Measurements from ENCODE around the gene AFDN.

AFDN gene

DNA sequence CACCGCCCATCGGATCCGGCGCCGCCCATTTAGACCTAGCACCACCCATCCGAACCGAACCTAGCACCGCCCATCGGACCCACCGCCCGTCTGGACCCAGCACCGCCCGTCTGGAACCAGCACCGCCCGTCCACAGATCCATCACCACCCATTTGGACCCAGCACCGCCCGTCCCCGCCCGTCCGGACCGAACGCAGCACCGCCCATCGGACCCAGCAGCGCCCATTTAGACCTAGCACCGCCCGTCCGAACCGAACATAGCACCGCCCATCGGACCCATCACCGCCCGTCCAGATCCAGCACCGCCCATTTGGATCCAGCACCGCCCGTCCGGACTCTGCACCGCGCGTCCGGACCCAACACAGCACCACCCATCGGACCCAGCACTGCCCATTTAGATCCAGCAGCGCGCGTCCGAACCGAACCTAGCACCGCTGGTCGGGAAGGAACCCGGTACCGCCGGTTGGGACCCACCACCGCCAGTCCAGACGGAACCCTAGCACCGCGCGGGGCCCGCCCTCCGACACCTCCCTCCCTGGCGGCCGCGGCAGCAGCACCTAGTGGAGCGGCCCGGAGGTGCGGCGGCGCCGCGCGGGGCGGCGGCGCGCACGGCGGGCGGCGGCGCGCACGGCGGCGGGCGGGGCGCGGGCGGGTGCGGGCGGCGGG, 348 bp upstream of the AFDN start:
- H3K4me1 ChIP-seq (ENCODE audit: control insufficient read depth, insufficient read depth, low read length), result peaks cover 10% of the 10 kb centered on the region
- H3K36me3 ChIP-seq (ENCODE audit: control insufficient read depth, insufficient read depth, low read length), result no peaks in the 10 kb centered on the region
- no peaks in the 10 kb centered on the region for H3K9me3 ChIP-seq (ENCODE audit: control insufficient read depth, insufficient read depth, low read length)
- no peaks in the 10 kb centered on the region for H3K27me3 ChIP-seq (ENCODE audit: control insufficient read depth, insufficient read depth, low read length)
- H3K4me3 ChIP-seq (ENCODE audit: low read depth, low read length), result peak overlapping the region; percentile 52
- H3K9ac ChIP-seq (ENCODE audit: low read depth, low read length), result peak overlapping the region; percentile 85

DNA sequence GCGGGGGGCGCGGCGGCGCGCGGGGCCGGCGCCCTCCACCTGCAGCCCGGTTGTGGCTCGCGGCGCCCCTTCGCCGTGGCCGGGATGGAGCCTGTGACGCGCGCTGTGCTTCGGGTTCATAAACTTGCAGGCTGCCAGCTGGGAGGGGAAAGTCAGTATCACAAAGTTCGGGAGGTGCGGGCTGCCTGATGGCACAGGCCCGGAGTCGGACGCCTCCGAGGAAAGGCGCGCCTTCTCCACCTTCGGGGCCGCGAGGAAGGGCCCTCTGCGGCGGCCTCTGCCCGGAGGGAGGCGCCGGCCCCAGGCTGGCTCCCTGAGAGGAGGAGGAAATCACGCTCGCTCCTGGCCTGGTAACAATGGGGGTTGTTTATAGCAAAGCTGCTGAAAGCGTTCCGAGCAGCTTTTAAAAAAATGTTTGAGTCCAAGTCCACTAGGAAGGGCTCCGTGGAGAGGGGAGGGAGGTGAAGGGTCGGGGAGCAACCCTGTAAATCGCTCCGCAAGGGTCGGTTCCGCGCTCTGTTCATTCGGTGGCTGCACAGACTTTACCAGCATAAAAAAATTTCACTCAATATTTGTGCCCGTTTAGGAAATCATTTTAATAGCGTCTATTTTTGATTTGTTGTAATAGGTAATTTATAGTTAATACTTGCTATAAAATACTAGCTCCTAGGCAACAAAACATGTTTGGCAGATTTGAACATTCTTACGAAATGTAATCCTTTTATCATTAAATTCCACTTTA, 1.0 kb downstream of the AFDN start:
- peak overlapping the region; percentile 82 for H3K4me3 ChIP-seq (ENCODE audit: low read depth, low read length)
- H3K27me3 ChIP-seq (ENCODE audit: control insufficient read depth, insufficient read depth, low read length), result no peaks in the 10 kb centered on the region
- no peaks in the 10 kb centered on the region for H3K9me3 ChIP-seq (ENCODE audit: control insufficient read depth, insufficient read depth, low read length)
- H3K36me3 ChIP-seq (ENCODE audit: control insufficient read depth, insufficient read depth, low read length), result no peaks in the 10 kb centered on the region
- H3K9ac ChIP-seq (ENCODE audit: low read depth, low read length), result peak overlapping the region; percentile 47
- peaks cover 18% of the 10 kb centered on the region for H3K4me1 ChIP-seq (ENCODE audit: control insufficient read depth, insufficient read depth, low read length)

DNA sequence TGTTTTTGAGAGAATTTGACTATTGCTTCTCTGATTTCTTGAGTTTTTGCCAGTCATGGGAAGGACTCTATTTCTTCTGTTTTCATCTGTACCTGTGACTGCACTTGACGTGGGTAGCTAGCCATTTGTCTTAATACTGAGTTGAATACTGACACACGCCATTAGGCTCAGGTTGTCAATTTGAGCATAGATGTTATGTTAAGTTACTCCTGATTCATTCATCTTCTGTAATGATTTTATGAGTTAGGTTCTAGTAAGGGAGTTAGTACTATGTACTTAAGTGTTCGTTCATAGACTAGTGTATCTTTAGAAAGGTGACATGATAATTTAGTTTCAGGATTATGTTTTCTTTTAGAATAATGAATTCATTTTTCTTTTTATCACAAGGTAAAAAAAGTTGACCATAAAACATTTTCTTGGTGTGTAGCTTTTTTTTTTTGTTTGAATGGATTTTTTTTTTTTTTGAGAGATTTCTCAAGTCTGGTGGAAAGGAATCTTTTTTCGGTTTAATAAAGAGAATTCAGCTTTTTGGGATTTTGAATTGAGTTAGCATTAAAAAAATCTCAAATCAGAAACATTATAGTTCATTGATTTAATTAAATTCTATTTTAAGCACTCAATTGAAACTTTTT, 1.7 kb downstream of the AFDN start:
- no peaks in the 10 kb centered on the region for H3K27me3 ChIP-seq (ENCODE audit: control insufficient read depth, insufficient read depth, low read length)
- H3K4me1 ChIP-seq (ENCODE audit: control insufficient read depth, insufficient read depth, low read length), result peaks cover 24% of the 10 kb centered on the region
- peak overlapping the region; percentile 82 for H3K4me3 ChIP-seq (ENCODE audit: low read depth, low read length)
- H3K9ac ChIP-seq (ENCODE audit: low read depth, low read length), result peak overlapping the region; percentile 47
- no peaks in the 10 kb centered on the region for H3K36me3 ChIP-seq (ENCODE audit: control insufficient read depth, insufficient read depth, low read length)
- no peaks in the 10 kb centered on the region for H3K9me3 ChIP-seq (ENCODE audit: control insufficient read depth, insufficient read depth, low read length)

DNA sequence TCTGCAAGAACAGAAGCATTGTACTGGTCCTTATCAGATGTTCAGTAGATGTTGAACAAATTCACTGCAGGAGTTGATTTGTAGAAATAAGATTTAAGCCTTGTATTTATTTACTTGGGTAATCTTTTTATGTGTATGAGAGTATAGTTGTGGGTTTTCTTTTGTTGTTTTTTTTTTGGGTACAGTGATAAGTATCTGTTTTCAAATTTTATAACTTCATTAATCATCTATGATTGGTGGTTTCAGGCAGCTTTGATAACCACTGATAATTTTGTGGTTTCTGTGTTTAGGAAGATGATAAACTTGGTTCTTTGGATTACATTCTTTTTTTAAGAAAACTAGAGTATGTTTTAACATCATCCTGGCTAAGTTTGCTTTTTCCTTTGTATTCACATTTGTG, 2.8 kb downstream of the AFDN start:
- no peaks in the 10 kb centered on the region for H3K9me3 ChIP-seq (ENCODE audit: control insufficient read depth, insufficient read depth, low read length)
- no peak overlapping the region for H3K9ac ChIP-seq (ENCODE audit: low read depth, low read length)
- H3K36me3 ChIP-seq (ENCODE audit: control insufficient read depth, insufficient read depth, low read length), result no peaks in the 10 kb centered on the region
- peaks cover 24% of the 10 kb centered on the region for H3K4me1 ChIP-seq (ENCODE audit: control insufficient read depth, insufficient read depth, low read length)
- no peak overlapping the region for H3K4me3 ChIP-seq (ENCODE audit: low read depth, low read length)
- H3K27me3 ChIP-seq (ENCODE audit: control insufficient read depth, insufficient read depth, low read length), result no peaks in the 10 kb centered on the region

- Histone ChIP-seq H3K36me3 (ENCODE audit: control insufficient read depth, insufficient read depth, low read length) (no peaks in the 10 kb centered on the region), H3K9me3 (ENCODE audit: control insufficient read depth, insufficient read depth, low read length) (no peaks in the 10 kb centered on the region), H3K9ac (ENCODE audit: low read depth, low read length) (no peak overlapping the region), H3K27me3 (ENCODE audit: control insufficient read depth, insufficient read depth, low read length) (no peaks in the 10 kb centered on the region), H3K4me3 (ENCODE audit: low read depth, low read length) (no peak overlapping the region), H3K4me1 (ENCODE audit: control insufficient read depth, insufficient read depth, low read length) (peaks cover 22% of the 10 kb centered on the region)
Observed at GRCh38 chr6:167831281-167831828, 4.6 kb downstream of the AFDN start.

- Histone ChIP-seq H3K27me3 (ENCODE audit: control insufficient read depth, insufficient read depth, low read length) (no peaks in the 10 kb centered on the region), H3K9ac (ENCODE audit: low read depth, low read length) (no peak overlapping the region), H3K36me3 (ENCODE audit: control insufficient read depth, insufficient read depth, low read length) (no peaks in the 10 kb centered on the region), H3K9me3 (ENCODE audit: control insufficient read depth, insufficient read depth, low read length) (no peaks in the 10 kb centered on the region), H3K4me3 (ENCODE audit: low read depth, low read length) (no peak overlapping the region), H3K4me1 (ENCODE audit: control insufficient read depth, insufficient read depth, low read length) (peaks cover 24% of the 10 kb centered on the region)
Observed at GRCh38 chr6:167832497-167833395, 6.0 kb downstream of the AFDN start.

DNA sequence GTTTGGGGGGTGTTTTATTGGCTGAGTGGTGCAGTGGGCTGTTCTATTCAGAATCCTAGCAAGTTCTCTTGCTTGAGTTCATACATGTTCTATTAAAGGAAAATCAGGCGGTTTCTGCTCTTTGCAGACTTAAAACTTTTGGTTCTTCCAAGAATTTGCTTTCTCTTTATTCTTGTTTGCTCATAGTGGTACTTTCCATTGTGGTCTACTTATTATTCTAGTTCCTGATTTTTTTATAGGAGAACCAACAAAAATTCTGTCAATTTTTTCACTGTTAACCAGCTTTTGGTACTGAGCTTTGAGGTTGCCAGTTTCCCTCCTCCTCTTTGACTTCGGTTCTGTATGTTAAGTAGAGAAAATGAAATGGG, 6.7 kb downstream of the AFDN start:
- no peak overlapping the region for H3K4me3 ChIP-seq (ENCODE audit: low read depth, low read length)
- H3K36me3 ChIP-seq (ENCODE audit: control insufficient read depth, insufficient read depth, low read length), result no peaks in the 10 kb centered on the region
- H3K9me3 ChIP-seq (ENCODE audit: control insufficient read depth, insufficient read depth, low read length), result no peaks in the 10 kb centered on the region
- no peak overlapping the region for H3K9ac ChIP-seq (ENCODE audit: low read depth, low read length)
- peaks cover 24% of the 10 kb centered on the region for H3K4me1 ChIP-seq (ENCODE audit: control insufficient read depth, insufficient read depth, low read length)
- H3K27me3 ChIP-seq (ENCODE audit: control insufficient read depth, insufficient read depth, low read length), result no peaks in the 10 kb centered on the region

DNA sequence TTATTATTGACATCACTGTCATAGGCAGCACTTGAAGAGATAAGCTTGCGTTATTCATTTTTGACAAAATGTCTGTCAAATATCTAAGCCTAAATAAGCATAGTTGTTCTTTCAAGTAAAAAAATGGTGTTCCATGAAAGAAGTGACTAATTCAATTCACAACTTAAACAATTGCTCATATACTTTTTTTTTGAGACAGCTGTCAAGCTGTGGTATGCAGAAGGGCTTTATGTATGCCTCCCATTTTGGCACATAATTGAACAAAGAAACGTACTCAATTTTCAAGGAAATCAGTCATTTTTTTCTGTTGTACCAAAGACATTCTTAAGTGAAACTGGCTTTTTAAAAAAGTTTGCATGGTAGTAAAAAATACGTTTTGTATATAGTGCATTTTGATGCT, 8.5 kb downstream of the AFDN start:
- Histone ChIP-seq H3K4me3 (ENCODE audit: low read depth, low read length) (no peak overlapping the region), H3K9ac (ENCODE audit: low read depth, low read length) (no peak overlapping the region), H3K36me3 (ENCODE audit: control insufficient read depth, insufficient read depth, low read length) (no peaks in the 10 kb centered on the region), H3K4me1 (ENCODE audit: control insufficient read depth, insufficient read depth, low read length) (peaks cover 25% of the 10 kb centered on the region), H3K9me3 (ENCODE audit: control insufficient read depth, insufficient read depth, low read length) (no peaks in the 10 kb centered on the region), H3K27me3 (ENCODE audit: control insufficient read depth, insufficient read depth, low read length) (no peaks in the 10 kb centered on the region)

GRCh38 chr6:167836721-167837120, 10.0 kb downstream of the AFDN start:
- Histone ChIP-seq H3K9ac (ENCODE audit: low read depth, low read length) (no peak overlapping the region), H3K36me3 (ENCODE audit: control insufficient read depth, insufficient read depth, low read length) (no peaks in the 10 kb centered on the region), H3K4me3 (ENCODE audit: low read depth, low read length) (no peak overlapping the region), H3K27me3 (ENCODE audit: control insufficient read depth, insufficient read depth, low read length) (no peaks in the 10 kb centered on the region), H3K4me1 (ENCODE audit: control insufficient read depth, insufficient read depth, low read length) (peaks cover 33% of the 10 kb centered on the region), H3K9me3 (ENCODE audit: control insufficient read depth, insufficient read depth, low read length) (no peaks in the 10 kb centered on the region)

- Histone ChIP-seq H3K27me3 (ENCODE audit: control insufficient read depth, insufficient read depth, low read length) (no peaks in the 10 kb centered on the region), H3K9me3 (ENCODE audit: control insufficient read depth, insufficient read depth, low read length) (no peaks in the 10 kb centered on the region), H3K4me3 (ENCODE audit: low read depth, low read length) (no peak overlapping the region), H3K9ac (ENCODE audit: low read depth, low read length) (no peak overlapping the region), H3K36me3 (ENCODE audit: control insufficient read depth, insufficient read depth, low read length) (no peaks in the 10 kb centered on the region), H3K4me1 (ENCODE audit: control insufficient read depth, insufficient read depth, low read length) (peaks cover 28% of the 10 kb centered on the region)
Observed at GRCh38 chr6:167838207-167838748, 11.6 kb downstream of the AFDN start.

DNA sequence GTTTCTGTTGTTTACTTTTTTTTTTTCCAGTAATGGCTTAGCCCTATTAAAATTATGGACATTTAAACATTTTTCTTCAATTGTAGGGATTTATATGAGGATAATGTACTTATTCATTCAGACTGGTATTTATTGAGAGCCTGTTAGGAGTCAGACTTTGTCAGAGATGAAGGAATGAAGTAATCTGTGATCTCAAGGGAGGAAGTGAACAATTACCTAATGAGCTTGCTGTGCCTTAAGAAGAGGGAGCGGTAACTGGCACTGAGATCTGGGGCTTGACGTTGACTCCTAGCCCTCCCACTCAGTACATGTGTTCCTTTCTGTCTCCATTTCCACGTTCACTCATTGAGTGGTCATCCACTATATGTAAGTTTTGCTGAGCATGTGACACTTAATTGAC, 12.6 kb downstream of the AFDN start:
- Histone ChIP-seq H3K4me1 (ENCODE audit: control insufficient read depth, insufficient read depth, low read length) (peaks cover 28% of the 10 kb centered on the region), H3K9ac (ENCODE audit: low read depth, low read length) (no peak overlapping the region), H3K36me3 (ENCODE audit: control insufficient read depth, insufficient read depth, low read length) (no peaks in the 10 kb centered on the region), H3K4me3 (ENCODE audit: low read depth, low read length) (no peak overlapping the region), H3K27me3 (ENCODE audit: control insufficient read depth, insufficient read depth, low read length) (no peaks in the 10 kb centered on the region), H3K9me3 (ENCODE audit: control insufficient read depth, insufficient read depth, low read length) (no peaks in the 10 kb centered on the region)
